GM23338 (cell line): ENCODE results near the gene RPH3AL. TPM values are rescaled to one million over a fixed set of nuclear protein-coding genes. Genes with fewer than 3 reads are reported as not detected.

Experiments
- ATAC-seq: fragments of 200-7000 bp; cut with Tn5 transposase; 3 replicates; pipeline ENCODE4 v1.9.1; 2020
- DNase-seq: peaks from one replicate; pipeline ENCODE4 v3.0.0-alpha.2; 2015; ENCODE audit warnings: low spot score
- H2AFZ ChIP-seq: fragments of 200-600 bp; sonication (generic); 2 replicates; pipeline ENCODE4 v1.8.0; 2016; ENCODE audit warnings: antibody characterized with exemption, mild to moderate bottlenecking, moderate library complexity
- H3F3A ChIP-seq: fragments of 200-600 bp; sonication (generic); replicated peaks from 2 replicates; pipeline ENCODE4 v1.8.0; 2017; ENCODE audit warnings: antibody characterized with exemption, mixed run types, low read depth
- H3K27ac ChIP-seq: fragments of 200-600 bp; sonication (generic); 2 replicates; pipeline ENCODE4 v1.6.1; 2016; ENCODE audit warnings: low read depth
- H3K27me3 ChIP-seq: fragments of 200-600 bp; sonication (generic); 2 replicates; pipeline ENCODE4 v1.8.0; 2016; ENCODE audit warnings: mild to moderate bottlenecking, mixed run types, moderate library complexity; ENCODE audit not compliant: insufficient read depth
- H3K36me3 ChIP-seq: fragments of 200-600 bp; sonication (generic); 2 replicates; pipeline ENCODE4 v1.8.0; 2016; ENCODE audit warnings: mild to moderate bottlenecking; ENCODE audit not compliant: insufficient read depth
- H3K4me1 ChIP-seq: fragments of 200-600 bp; sonication (generic); 2 replicates; pipeline ENCODE4 v1.8.0; 2016; ENCODE audit warnings: mild to moderate bottlenecking, moderate library complexity; ENCODE audit not compliant: insufficient read depth
- H3K4me2 ChIP-seq: fragments of 200-600 bp; sonication (generic); 2 replicates; pipeline ENCODE4 v1.7.1; 2017; ENCODE audit warnings: mixed run types
- H3K4me3 ChIP-seq: fragments of 200-600 bp; sonication (generic); 2 replicates; pipeline ENCODE4 v1.6.1; 2016; ENCODE audit warnings: mixed run types
- H3K79me2 ChIP-seq: fragments of 200-600 bp; sonication (generic); replicated peaks from 2 replicates; pipeline ENCODE4 v1.8.0; 2017; ENCODE audit warnings: mild to moderate bottlenecking; ENCODE audit not compliant: insufficient read depth
- H3K9me2 ChIP-seq: fragments of 200-600 bp; sonication (generic); 2 replicates; pipeline ENCODE4 v1.8.0; 2017; ENCODE audit not compliant: insufficient read depth
- H4K20me1 ChIP-seq: fragments of 200-600 bp; sonication (generic); replicated peaks from 2 replicates; pipeline ENCODE4 v1.8.0; 2017; ENCODE audit warnings: mild to moderate bottlenecking; ENCODE audit not compliant: insufficient read depth
- H3K27ac Mint-ChIP-seq: 2 replicates; pipeline ENCODE4 v1.8.0; 2020; ENCODE audit warnings: inconsistent platforms, mild to moderate bottlenecking, moderate library complexity, mixed read lengths
- H3K27me3 Mint-ChIP-seq: 3 replicates; pipeline ENCODE4 v1.8.0; 2022; ENCODE audit warnings: low read depth, mild to moderate bottlenecking, moderate library complexity, mixed read lengths, inconsistent platforms; ENCODE audit not compliant: insufficient read depth, poor library complexity
- H3K36me3 Mint-ChIP-seq: 3 replicates; pipeline ENCODE4 v1.8.0; 2021; ENCODE audit warnings: low read depth, mild to moderate bottlenecking, inconsistent platforms, moderate library complexity, mixed read lengths
- H3K4me1 Mint-ChIP-seq: 3 replicates; pipeline ENCODE4 v1.8.0; 2020; ENCODE audit warnings: mild to moderate bottlenecking, inconsistent platforms, mixed read lengths
- H3K4me3 Mint-ChIP-seq: 3 replicates; pipeline ENCODE4 v1.8.0; 2021; ENCODE audit warnings: moderate library complexity, mild to moderate bottlenecking, inconsistent platforms, mixed read lengths
- H3K9me3 Mint-ChIP-seq: 3 replicates; pipeline ENCODE4 v1.8.0; 2020; ENCODE audit warnings: moderate library complexity, mild to moderate bottlenecking, inconsistent platforms, mixed read lengths
- CTCF ChIP-seq, 2 experiments: fragments of 200-600 bp in 1 of 2; sonication (generic) in 1 of 2; conservative IDR thresholded peaks; 2 replicates each; pipeline versions ENCODE4 v1.5.1 to v1.6.1; 2016 to 2017; ENCODE audit warnings: antibody characterized with exemption in 2 of 2, low read depth in 2 of 2, mild to moderate bottlenecking in 2 of 2, moderate library complexity in 1 of 2
- ETS1 ChIP-seq: IDR thresholded peaks from 2 replicates; pipeline ENCODE4 v1.6.1; 2016; ENCODE audit warnings: antibody characterized with exemption
- EZH2phosphoT487 ChIP-seq: fragments of 200-600 bp; sonication (generic); IDR thresholded peaks from one replicate; pipeline ENCODE4 v1.8.1; 2018; ENCODE audit warnings: antibody characterized with exemption; ENCODE audit not compliant: unreplicated experiment
- NANOG ChIP-seq: IDR thresholded peaks from 2 replicates; pipeline ENCODE4 v1.6.1; 2016; ENCODE audit warnings: antibody characterized with exemption, borderline replicate concordance
- POLR2AphosphoS5 ChIP-seq: IDR thresholded peaks from 2 replicates; pipeline ENCODE4 v1.6.1; 2016; ENCODE audit warnings: antibody characterized with exemption, low read depth
- REST ChIP-seq: IDR thresholded peaks from one replicate; pipeline ENCODE4 v1.6.1; 2018; ENCODE audit warnings: antibody characterized with exemption; ENCODE audit not compliant: unreplicated experiment
- STAT1 ChIP-seq: IDR thresholded peaks from one replicate; pipeline ENCODE4 v1.6.1; 2016; ENCODE audit warnings: antibody characterized with exemption; ENCODE audit not compliant: unreplicated experiment
- ZNF114 ChIP-seq: fragments of 250-450 bp; sonication (Bioruptor Pico); IDR thresholded peaks from 2 replicates; pipeline ENCODE4 v1.5.0; 2020; ENCODE audit warnings: mild to moderate bottlenecking, moderate library complexity
- ZNF331 ChIP-seq: fragments of 250-450 bp; sonication (Bioruptor Pico); IDR thresholded peaks from 2 replicates; pipeline ENCODE4 v1.5.0; 2020; ENCODE audit warnings: low read depth, mild to moderate bottlenecking, moderate library complexity
- ZNF462 ChIP-seq: fragments of 250-450 bp; sonication (Bioruptor Pico); IDR thresholded peaks from 2 replicates; pipeline ENCODE4 v1.5.0; 2020; ENCODE audit warnings: mild to moderate bottlenecking, moderate library complexity
- polyA plus RNA-seq: library from polyadenylated mRNA; unstranded; fragments of >200 nt; fragmentation: Nextera tagmentation; extraction: Ambion mirVana; gene quantifications from 2 replicates; pipeline ENCODE4 v1.2.1, GENCODE V29; 2016
- total RNA-seq: library from RNA; depleted of rRNA; stranded (reverse); fragments of >200 nt; shearing (Covaris generic); gene quantifications from 2 replicates; pipeline ENCODE4 v1.2.3, GENCODE V29; 2014

The RPH3AL gene
- total and polyA plus RNA-seq, 2 experiments from 2014 or later: 2.7 to 6.3 TPM

- Mint-ChIP-seq H3K27ac (no peak overlapping the region), H3K36me3 (no peaks in the 10 kb centered on the region), H3K9me3 (no peaks in the 10 kb centered on the region), H3K4me1 (peaks cover 38% of the 10 kb centered on the region), H3K27me3 (peaks cover 16% of the 10 kb centered on the region), H3K4me3 (no peak overlapping the region)
- Histone ChIP-seq H3K27ac (no peak overlapping the region), H3K4me3 (no peak overlapping the region), H3K4me2 (no peak overlapping the region), H3K4me1 (peaks cover 16% of the 10 kb centered on the region), H3K27me3 (no peaks in the 10 kb centered on the region), H3F3A (no peaks in the 10 kb centered on the region), H4K20me1 (no peaks in the 10 kb centered on the region), H3K79me2 (no peaks in the 10 kb centered on the region), H3K9me2 (no peaks in the 10 kb centered on the region), H2AFZ (no peak overlapping the region), H3K36me3 (no peaks in the 10 kb centered on the region)
- ATAC-seq (no peak), DNase-seq (no peak)
- TF ChIP-seq REST: no peak
- no peak for TF ChIP-seq POLR2AphosphoS5
- TF ChIP-seq STAT1: no peak
- TF ChIP-seq EZH2phosphoT487: no peak
- no peak for TF ChIP-seq ETS1
- no peak for TF ChIP-seq ZNF331 (CRISPR knock-in tag)
- no peak for TF ChIP-seq ZNF114
- no peak for TF ChIP-seq CTCF (conservative IDR thresholded peaks at IDR 0.05; ENCODE audit: low read depth in 2 of 2)
- no peak for TF ChIP-seq ZNF462 (CRISPR knock-in tag)
- TF ChIP-seq NANOG: no peak
These were observed 19.9 kb downstream of the RPH3AL start for GRCh38 chr17:332558-333322.
